Prostate gland (tissue), 2 donors: Measurements from ENCODE around the gene TCF12.

ENCODE experiments used
- POLR2AphosphoS5 ChIP-seq: sonication (generic); formaldehyde crosslinking; IDR thresholded peaks from one replicate; pipeline ENCODE4 v1.6.1; 2017; ENCODE audit warnings: antibody characterized with exemption
- TF ChIP-seq, protein P1 (sequence below), 4 experiments: fragments of 200-600 bp in 2 of 4; fragments of 450-650 bp in 2 of 4; sonication (generic) in 2 of 4; IDR thresholded peaks; 1 replicate in 3 of 4; 2 replicates in 1 of 4; pipeline ENCODE4 v1.5.1; 2016 to 2019; ENCODE audit warnings: antibody characterized with exemption in 4 of 4, mild to moderate bottlenecking in 2 of 4, moderate library complexity in 2 of 4

DNA sequence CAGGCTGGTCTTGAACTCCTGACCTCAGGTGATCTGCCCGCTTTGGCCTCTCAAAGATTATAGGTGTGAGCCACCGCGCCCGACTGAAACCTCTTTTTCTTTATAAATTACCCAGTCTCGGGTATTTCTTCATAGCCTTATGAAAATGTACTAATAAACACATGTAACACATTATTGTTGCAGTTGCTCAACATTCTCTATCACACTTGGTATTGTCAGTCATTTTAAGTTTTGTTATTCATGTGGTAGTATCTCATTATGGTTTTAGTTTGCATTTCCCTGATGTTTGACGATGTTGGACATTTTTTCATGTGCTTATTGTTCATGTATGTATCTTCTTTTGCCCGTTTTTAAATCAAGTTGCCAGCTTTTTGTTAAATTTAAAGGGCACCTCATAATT, 109.7 kb downstream of the TCF12 start:
- TF ChIP-seq, protein P1, sequence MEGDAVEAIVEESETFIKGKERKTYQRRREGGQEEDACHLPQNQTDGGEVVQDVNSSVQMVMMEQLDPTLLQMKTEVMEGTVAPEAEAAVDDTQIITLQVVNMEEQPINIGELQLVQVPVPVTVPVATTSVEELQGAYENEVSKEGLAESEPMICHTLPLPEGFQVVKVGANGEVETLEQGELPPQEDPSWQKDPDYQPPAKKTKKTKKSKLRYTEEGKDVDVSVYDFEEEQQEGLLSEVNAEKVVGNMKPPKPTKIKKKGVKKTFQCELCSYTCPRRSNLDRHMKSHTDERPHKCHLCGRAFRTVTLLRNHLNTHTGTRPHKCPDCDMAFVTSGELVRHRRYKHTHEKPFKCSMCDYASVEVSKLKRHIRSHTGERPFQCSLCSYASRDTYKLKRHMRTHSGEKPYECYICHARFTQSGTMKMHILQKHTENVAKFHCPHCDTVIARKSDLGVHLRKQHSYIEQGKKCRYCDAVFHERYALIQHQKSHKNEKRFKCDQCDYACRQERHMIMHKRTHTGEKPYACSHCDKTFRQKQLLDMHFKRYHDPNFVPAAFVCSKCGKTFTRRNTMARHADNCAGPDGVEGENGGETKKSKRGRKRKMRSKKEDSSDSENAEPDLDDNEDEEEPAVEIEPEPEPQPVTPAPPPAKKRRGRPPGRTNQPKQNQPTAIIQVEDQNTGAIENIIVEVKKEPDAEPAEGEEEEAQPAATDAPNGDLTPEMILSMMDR (IDR thresholded peaks at IDR 0.05), result no peak
- no peak for TF ChIP-seq POLR2AphosphoS5
